Limb (tissue), 2 donors: Measurements from ENCODE around the gene TRAF3IP3.

ENCODE experiments used
- DNase-seq, 2 donors: peaks; one replicate each; pipeline ENCODE4 v3.0.0-alpha.2; 2016; ENCODE audit errors: extremely low spot score in 2 of 2

The TRAF3IP3 gene

DNA sequence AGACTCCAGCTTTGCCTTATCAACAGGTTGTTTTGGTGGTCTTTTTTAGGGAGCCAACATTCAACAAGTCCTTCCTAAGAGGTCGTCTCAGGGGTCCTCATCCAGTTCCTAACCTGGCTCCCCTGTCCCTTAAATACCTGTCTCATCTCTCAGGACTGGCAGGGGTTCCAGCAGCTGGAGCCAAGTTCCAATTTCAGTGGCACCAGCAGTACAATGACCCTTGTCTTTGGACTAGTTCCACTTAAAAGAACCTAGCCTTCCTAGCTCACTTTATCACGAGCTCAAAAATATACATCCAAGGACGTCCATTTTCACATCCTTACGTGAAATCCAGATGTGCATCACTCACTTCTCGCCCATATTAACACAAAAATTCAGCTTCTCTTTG, 18.7 kb upstream of the TRAF3IP3 start:
- no peak for DNase-seq

DNA sequence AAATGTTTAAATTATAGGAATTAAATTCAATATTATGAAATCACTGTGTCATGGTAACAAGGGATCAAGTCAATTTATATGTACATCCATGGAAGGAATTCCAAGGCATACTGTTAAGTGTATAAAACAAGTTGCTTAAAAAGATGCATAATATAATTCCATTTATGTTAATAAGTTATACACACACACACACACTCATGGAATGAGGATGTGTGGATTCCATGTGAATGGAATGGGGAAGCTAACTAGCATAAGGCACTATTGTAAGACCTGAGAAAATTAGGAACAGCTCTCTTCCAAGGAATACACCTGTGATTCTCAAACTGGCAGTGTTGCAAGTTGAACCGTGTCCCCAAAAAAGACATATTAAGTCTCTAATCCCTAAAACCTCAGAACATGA, 17.6 kb upstream of the TRAF3IP3 start:
- no peak for DNase-seq

DNA sequence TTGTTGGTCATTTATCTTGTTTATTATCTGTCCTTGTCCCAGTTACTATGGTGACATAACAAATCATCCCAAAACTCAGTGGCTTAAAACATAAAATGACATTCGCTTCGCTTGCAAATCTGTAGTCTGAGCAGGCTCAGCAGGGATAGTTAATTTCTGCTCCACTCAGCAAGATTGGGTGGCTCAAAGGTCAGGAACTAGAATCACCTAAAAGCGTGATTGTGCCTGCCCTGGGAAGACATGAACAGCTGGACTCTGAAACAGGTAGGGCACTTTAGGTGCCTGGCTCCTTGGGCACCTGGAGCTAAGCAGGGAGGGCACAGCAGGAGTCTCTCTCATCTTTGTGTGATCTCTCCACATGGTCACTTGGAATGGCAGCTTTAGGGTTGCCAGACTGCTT, 14.7 kb upstream of the TRAF3IP3 start:
- DNase-seq: no peak

DNA sequence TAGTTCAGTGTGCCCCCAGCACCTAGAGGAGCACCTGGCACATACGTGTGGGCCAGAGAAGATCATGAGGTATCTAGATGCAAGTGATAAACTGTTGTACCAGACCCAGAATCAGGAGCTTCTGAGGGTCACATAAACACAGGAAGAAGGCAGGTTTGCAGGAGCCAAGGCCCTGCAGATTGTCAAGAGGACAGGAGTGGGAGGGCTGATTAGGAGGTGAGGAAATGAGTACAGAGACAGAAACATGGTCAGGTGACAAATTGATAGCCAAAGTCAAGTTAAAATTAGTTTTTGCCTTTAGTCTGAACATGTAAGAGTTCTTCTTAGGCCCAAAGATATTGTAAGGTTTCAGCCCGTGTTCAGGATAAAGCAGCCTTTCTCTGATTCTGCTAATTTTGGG, 14.0 kb upstream of the TRAF3IP3 start:
- DNase-seq: no peak

DNA sequence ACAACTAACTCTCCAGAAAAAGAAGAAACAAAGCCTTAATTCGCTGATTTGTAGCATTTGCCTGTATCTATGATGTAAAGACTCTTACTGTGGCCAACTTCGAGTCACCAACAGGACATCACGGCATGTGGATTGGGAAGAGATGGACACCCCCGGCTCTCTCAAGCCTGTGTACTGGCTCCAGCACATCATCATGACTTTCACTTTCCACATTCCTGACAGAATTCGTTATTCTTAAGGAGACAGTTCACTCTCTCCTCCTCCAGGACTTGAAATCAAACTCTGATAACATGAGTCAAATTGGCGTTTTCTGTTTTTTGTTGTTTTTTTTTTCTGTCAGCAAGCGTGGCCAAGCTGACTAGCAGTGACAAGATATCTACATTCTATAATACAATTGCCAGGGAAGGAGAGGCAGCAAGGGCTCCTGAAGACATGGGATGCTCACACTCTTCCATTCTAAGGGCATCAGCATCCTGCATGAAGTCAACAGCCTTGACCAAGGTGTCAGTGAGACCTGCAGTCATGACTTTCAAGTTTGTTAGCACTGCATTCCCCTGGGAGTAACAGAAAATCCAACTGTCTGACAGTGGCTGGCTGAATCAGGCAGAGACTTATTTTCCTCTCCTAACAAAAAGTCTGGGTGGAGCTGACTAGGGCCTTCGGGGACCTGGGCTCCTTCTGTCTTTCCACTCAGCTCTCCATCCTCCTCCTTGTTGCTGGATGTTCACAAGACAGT, 13.3 kb upstream of the TRAF3IP3 start:
- DNase-seq: no peak

DNA sequence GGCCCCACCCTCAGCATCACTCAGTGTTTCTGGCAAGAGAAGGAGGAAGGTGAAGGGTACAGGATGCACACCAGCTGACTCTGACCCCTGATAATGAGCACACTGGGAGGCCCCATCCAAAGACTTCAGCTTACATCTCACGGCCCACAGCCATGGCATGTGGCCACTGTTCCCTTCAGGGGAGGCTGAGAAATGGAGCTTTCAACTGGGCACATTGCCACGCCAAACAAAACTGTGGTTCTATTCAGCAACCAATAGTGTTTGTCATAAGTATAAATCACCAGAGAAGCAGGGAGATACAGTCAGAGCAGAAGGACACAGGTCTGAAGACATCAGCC, 12.7 kb upstream of the TRAF3IP3 start:
- peak in 1 of 2 donors; percentile 39 for DNase-seq

DNA sequence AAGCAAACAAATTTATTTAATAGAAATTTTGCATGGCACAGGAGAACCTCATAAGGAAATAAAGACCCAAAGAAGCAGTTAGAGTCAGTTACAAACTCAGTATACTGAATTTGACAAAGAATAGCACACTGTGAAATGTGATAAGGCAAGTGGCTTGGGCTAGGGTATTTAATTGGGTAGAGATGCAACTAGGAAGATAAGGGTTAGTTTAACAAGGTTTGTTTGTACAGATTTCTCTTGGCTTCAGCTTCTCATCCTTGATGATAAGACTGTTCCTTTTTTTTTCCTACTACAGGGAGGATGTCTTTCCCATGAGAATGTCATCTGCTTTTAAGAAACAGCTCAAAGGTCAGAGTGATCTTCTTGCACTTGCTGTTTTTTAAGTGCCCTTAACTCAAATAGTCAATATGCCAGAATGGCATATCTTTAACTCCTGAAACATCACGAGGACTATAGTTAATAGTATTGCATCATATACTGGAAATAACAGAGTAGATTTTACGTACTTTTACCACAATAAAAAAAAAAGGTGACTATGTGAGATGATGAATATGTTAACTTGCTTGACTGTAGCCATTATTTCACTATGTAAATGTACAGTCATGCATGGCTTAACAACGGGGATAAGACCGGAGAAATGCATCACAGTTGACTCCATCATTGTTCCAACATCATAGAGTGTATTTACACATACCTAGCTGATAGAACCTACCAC, 9.2 kb upstream of the TRAF3IP3 start:
- no peak for DNase-seq

DNA sequence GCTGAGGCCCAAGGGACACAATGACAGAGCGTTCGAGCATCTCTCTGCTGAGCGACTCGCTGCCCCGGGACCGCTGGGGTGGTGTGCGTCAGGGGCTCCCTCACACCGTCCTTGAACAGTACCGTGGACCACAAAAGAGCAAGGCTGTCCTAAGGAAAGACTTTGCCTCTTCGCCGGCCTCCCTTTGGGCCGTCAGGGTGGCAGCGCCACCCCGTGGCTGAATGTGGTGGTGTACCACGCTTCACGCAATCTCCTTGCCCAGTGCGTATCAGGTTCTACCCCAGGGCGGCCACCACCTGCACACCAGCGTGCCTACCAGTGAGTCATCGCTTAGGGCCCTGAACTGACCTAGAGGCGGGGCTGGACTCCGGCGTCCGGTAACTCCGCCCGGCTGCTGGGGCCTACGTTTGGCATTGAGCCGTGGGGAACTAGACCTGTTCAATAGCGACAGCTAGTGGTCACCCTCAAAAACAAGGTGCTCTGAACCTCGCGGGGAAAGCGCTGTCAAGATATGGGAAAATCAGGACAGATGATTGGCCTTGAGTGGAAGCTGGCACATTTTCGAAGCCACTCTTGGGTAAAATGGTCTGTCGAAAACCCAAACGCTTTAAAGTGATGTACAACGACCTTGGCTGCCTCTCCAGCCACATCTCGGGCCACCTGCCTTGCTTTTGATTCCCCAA, 8.1 kb upstream of the TRAF3IP3 start:
- DNase-seq: peak; percentile 49 to 82

DNA sequence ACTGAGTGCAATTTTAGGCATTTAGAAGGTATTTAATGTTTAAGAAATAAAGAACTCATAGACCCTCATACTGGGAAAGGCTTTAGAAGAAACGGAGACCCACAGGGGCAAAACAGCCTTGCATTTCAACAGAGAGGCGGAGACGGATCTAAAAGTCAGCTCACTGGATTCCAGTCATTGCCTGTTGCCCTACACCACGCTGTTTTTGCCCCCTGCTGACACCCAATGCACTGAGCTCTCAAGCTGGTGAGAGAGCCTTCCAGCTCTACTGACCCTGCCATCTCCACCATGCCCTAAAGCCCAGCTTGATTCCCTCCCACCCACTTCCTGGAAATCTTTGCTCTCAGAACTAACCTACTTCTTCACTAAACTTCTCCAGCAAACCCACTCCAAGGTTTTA, 7.2 kb upstream of the TRAF3IP3 start:
- no peak for DNase-seq

DNA sequence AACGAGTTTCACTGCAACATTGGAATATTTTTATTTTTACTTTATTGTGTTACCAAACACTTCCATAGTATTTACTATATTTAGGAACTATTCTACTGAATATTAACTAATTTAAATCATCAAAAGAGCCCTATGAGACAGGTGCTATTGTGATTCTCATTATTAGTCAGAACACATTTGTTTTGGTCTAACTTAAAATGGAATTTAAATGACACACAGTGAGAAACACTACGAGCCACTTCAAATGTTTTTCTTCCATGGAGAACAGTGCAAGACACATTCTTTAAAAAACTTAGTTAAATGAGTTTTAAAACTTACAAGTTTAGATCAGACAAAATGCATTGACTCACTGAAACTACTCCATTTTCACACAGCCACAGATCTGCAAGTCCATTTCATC, 6.6 kb upstream of the TRAF3IP3 start:
- no peak for DNase-seq

DNA sequence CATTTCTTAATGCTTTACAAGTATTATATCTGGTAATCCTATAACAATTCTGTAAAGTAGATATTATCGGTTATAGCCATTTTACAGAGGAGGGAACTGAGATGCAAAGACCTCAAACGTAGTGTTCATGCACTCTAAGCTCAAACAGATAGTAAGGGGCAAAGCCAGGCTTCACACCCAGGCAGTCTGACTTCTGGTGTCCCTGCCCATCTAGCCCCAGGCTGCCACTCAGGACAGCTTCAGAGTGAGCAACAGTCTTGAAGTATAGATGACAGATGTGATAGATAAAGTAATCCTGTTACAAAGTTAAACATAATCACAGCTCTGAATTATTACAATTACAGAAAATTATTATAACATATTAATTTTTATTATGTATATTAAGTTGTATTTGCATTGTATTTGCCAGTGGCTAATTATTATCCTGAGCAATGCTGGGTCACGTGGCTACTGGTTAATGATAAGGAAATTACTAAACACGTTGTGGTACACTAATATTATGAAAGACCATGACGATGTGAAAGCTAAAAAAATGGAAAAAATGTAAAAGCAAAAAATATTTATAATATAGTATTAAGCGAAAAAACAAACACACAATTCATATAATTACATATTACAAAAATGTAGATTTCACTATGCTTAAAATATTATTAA, 6.1 kb upstream of the TRAF3IP3 start:
- DNase-seq: no peak

DNA sequence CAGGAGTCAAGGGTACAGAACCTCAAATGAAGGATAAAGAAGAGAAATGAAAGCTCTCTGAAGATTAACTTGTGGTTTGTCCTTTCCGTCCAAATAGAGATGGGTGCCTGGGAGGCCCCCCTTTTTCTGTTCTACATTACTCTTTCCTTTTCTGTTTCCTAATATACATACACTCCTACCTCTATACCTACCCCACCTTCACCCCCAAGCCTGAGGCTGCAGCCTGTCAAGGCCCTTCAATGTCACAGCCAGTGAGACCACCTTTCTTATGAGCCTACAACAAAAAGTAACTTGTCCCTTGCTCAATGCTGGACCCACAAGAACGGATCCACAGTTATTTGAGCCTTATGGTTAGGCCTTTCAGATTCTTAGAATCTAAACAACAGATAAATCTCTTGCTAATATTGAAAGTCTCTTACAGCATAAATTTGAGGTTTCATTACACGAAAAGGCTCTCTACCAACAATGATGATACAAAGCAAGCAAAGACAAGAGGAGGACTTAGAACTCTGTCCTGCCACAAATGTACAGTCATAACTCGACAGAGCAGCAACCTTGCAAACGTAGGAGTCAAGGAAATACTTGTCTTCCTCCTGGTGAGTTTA, 4.1 kb upstream of the TRAF3IP3 start:
- no peak for DNase-seq

DNA sequence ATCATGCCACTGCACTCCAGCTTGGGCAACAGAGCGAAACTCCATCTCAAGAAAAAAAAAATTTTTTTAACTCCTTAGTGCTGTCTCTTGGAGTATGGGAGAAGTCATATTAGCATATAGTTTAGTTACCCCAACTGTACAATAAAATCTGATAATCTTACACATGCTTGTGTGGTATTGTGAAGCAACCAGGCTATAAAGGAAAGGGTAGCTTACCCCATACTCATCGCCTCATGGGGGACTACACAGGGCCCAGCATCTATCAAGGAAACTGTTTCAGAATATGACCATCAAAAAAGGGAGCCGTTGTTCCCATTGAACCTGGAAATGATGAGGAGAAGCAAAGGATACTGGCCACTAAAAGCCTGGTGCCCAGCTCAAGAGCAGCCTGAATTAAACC, 3.0 kb upstream of the TRAF3IP3 start:
- DNase-seq: no peak

DNA sequence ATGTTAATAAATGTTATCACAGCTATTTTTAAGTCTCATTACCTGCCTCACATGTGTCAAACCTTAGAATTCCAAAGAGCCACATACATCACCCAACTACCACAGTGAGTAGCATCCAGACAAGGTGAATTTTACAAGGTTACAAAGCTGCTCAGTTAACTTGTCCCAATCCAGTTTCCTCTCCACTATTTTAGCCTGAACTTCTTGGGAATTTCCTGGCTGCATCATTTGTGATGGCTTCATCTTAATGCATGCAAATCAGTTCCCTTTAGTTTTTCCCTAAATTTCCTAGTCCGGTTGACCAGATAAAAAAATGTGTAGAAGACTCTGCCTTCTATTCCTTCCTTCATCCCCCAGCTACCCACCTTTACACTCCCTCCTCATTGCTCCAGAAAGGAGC, 597 bp upstream of the TRAF3IP3 start:
- no peak for DNase-seq

DNA sequence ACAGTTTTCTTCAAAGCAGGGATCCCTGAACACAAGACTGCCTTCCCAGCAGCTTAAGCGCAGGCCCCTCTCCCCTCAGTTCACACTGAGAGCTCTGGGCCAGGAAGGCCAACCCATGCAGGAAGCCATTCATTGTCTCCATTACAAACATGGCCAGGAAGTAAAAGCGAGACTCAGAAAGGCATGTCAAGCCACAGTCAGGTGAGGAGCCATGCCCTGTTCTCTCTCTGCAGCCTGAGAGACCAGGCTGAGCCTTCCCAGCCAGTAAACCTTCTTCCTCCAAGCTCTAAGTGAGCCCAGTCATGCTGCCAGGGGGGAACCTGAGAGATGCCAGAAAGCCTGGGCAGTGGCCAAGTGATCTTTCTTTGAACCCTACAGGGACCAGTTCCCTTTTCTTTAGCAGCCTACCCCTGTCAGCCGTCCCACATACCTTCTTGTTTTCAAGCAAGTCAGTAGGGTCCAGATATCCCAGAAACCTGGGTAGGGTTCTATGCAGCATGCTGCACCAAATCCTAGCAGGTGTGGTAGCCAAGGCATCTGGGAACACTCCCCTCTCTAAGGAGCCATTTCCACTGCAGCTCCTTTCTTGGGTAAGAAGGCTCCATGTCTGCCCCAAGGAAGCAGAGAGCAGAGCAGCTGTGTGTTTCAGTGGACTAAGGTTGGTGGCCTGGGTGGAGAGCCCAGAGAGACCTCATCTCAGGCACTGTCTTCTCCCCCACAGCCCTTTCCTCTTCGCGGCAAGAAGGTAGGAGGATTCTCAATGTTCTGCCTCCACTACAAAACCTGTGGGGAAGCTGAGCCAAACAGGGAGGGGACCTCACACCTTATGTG, 977 bp downstream of the TRAF3IP3 start:
- DNase-seq: no peak

DNA sequence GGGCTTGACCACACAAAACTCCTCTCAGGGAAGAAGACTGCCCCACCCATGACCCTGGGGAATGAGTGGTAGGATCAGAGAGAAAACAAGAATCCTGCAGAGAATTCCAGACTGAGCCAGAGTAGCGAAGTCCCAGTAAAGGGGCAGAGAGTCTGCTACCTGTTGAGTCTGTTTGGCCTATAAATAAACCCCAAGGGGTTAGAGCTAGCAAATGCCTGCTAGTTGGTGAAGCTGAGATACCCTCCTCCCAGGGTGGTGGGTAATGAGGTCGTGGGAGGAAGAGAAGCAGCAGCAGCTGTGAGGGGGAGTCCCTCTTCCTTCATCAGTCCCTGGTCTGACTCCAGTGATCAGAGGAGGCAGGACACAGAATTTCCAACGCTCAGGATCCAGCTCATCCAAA, 2.5 kb downstream of the TRAF3IP3 start:
- DNase-seq: no peak

DNA sequence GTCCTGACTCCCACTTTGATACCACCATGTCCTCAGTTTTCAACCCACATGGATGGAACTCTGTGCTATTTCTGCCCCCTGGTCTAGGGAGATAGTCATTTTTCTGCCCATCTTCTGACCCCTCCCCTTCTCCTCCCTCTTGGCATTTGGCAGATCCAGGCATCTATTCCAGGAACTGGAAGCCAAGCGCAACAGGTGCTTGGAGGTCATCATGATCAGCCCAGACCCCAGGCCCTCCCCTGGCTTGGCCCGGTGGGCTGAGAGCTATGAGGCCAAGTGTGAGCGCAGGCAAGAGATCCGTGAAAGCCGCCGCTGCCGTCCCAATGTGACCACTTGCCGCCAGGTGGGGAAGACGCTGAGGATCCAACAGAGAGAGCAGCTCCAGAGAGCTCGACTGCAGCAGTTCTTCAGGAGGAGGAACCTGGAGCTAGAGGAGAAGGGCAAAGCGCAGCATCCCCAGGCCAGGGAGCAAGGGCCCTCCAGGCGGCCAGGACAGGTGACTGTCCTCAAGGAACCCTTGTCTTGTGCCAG, 4.0 kb downstream of the TRAF3IP3 start:
- DNase-seq: no peak

DNA sequence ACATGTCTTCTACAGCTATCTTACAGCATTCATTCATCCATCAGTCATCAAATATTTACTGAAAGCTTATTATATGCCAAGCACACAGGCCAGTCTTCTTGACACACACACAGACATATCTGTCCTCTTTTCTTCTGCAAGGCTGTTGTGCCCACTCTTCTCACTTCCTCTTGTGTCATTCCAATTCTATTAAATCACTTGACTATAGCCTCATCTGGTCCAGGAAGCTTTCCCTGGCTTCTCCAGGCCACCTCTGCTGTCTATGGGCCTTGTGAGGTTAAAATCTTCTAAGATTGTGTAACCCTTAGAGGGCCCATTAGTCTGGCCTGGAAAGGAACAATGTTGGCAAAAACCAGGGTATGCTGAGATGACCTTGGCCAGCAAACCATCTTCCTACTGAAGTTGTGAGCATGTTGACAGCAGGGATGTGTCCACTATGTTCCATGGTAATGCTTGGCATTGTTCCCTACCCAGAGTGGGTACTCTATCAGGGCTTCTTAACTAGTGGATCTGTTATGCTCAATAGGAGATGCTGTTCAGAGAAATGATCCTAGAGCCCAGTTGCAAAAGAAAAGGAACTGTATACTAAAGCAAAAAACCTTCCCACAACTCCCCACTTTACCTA, 5.3 kb downstream of the TRAF3IP3 start:
- DNase-seq: no peak

DNA sequence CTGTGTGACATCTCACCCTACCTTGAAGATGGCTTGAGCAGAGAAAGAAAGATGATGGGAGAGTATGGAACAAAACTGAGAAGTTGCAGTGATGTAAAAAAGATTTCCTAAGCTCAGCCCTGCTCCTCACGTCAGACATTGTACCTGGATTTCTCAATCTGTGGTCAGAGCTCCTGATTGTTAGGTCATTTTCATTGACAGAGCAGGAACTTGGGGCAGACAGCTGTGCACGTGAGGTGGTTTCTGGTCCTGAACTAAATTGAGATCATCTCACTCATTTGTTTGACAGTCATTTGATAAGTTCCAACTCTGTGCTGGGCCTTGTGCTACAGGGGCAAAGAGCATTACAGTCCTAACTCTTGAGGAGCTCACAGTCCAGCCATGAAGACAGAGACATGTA, 10.2 kb downstream of the TRAF3IP3 start:
- no peak for DNase-seq

DNA sequence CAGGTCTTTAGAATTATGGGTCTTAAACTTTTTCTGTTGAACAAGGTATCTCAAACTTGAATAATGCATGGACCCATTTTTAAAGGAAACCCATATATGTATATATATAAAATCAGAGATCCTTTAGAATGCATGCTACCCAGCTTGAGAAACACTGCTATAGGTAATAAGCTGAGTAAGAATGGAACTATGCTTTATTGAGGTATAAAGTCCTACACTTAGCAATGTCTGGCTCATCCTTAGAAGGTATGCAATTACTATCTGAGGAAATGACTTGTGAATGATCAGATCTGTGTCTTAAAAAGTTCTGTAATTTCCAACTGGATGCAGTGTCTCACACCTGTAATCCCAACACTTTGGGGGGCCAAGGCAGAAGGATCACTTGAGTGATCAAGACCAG, 11.2 kb downstream of the TRAF3IP3 start:
- no peak for DNase-seq
